K562 (cell line): ENCODE results near the gene LYVE1. TPM values are rescaled to one million over a fixed set of nuclear protein-coding genes. Genes with fewer than 3 reads are reported as not detected.
A peak's percentile ranks its signal among the peaks of the same experiment; 100 is the strongest.

ENCODE experiments used
- ATAC-seq: fragments of 200-7000 bp; cut with Tn5 transposase; 3 replicates; pipeline ENCODE4 v1.9.1; 2020; ENCODE audit warnings: moderate library complexity
- BruUV-seq: library from RNA; stranded (reverse); fragments of 400-500 nt; replicated peaks from 2 replicates; lab custom pipeline; 2021; lab: Mats Ljungman, UMichigan
- CTCF ChIA-PET: fragments of 300-600 bp; formaldehyde crosslinking; extraction: SDS; loops from one replicate; lab custom pipeline; 2021; ENCODE audit warnings: low intra/inter-chr PET ratio; lab: Yijun Ruan, JAX
- POLR2A ChIA-PET: fragments of 300-600, 350-650 bp; sonication (Branson Sonifier 250); formaldehyde crosslinking; extraction: SDS; loops from one replicate; lab custom pipeline; 2021; ENCODE audit warnings: antibody characterized with exemption, inconsistent platforms; lab: Yijun Ruan, JAX
- DNase-seq, 4 experiments: peaks; one replicate each; pipeline versions ENCODE4 v3.0.0 to v3.0.0-alpha.2; 2011 to 2018; ENCODE audit warnings: low spot score in 3 of 4, mixed read lengths in 3 of 4; ENCODE audit errors: extremely low read depth in 1 of 4
- FAIRE-seq: peaks from 2 replicates; lab custom pipeline; 2011; peaks lifted over from hg19 to GRCh38; lab: Jason Lieb, UNC
- H2AFZ ChIP-seq: 2 replicates; pipeline ENCODE4 v1.6.0; 2011; ENCODE audit warnings: low read depth, low read length, control low read depth, inconsistent platforms
- H3K27ac ChIP-seq: fragments of 200-600 bp; 3 replicates; pipeline ENCODE4 v1.8.0; 2011; ENCODE audit warnings: low read depth, mild to moderate bottlenecking, control low read depth, inconsistent platforms, low read length, moderate library complexity, mixed read lengths; ENCODE audit errors: extremely low read depth
- H3K27me3 ChIP-seq, 2 experiments: fragments of 300-600 bp in 1 of 2; 2 replicates in 1 of 2; 3 replicates in 1 of 2; pipeline versions ENCODE4 v1.6.0 to v1.8.0; 2011; ENCODE audit warnings: inconsistent platforms in 2 of 2, low read length in 2 of 2, mild to moderate bottlenecking in 1 of 2, mixed read lengths in 1 of 2, moderate library complexity in 1 of 2; ENCODE audit not compliant: control insufficient read depth in 2 of 2, insufficient read depth in 2 of 2
- H3K36me3 ChIP-seq: fragments of 300-600 bp; 3 replicates; pipeline ENCODE4 v1.8.0; 2011; ENCODE audit warnings: mild to moderate bottlenecking, low read length, inconsistent platforms; ENCODE audit not compliant: control insufficient read depth, insufficient read depth
- H3K4me1 ChIP-seq, 2 experiments: fragments of 200-600 bp in 1 of 2; replicated peaks in 1 of 2; 2 replicates in 1 of 2; 3 replicates in 1 of 2; pipeline versions ENCODE4 v1.5.1 to v1.8.0; 2011; ENCODE audit warnings: inconsistent platforms in 2 of 2, low read length in 2 of 2, mild to moderate bottlenecking in 1 of 2, mixed read lengths in 1 of 2, moderate library complexity in 1 of 2; ENCODE audit not compliant: control insufficient read depth in 2 of 2, insufficient read depth in 2 of 2
- H3K4me2 ChIP-seq: 2 replicates; pipeline ENCODE4 v1.6.1; 2011; ENCODE audit warnings: low read length, control low read depth, inconsistent platforms, mixed read lengths; ENCODE audit not compliant: insufficient read depth
- H3K4me3 ChIP-seq: fragments of 200-600 bp; sonication (generic), shearing (Covaris generic); 2 replicates; pipeline ENCODE4 v1.5.1; 2016; ENCODE audit warnings: control low read depth, inconsistent platforms
- H3K79me2 ChIP-seq: fragments of 200-600 bp; 3 replicates; pipeline ENCODE4 v1.8.0; 2011; ENCODE audit warnings: low read length, inconsistent platforms; ENCODE audit not compliant: control insufficient read depth, insufficient read depth
- H3K9ac ChIP-seq, 2 experiments: 2 replicates each; pipeline versions ENCODE4 v1.6.0 to v1.6.1; 2011; ENCODE audit warnings: low read depth in 2 of 2, low read length in 2 of 2, control low read depth in 1 of 2, inconsistent platforms in 1 of 2, mild to moderate bottlenecking in 1 of 2, mixed read lengths in 1 of 2; ENCODE audit not compliant: insufficient read depth in 1 of 2
- H3K9me1 ChIP-seq: one replicate; pipeline ENCODE4 v1.6.0; 2011; ENCODE audit warnings: inconsistent platforms, mild to moderate bottlenecking, low read length, moderate library complexity; ENCODE audit not compliant: control insufficient read depth, insufficient read depth
- H3K9me3 ChIP-seq: replicated peaks from 2 replicates; pipeline ENCODE4 v1.5.1; 2011; ENCODE audit warnings: low read depth, low read length, inconsistent platforms; ENCODE audit not compliant: control insufficient read depth, insufficient read depth
- H4K20me1 ChIP-seq: replicated peaks from 2 replicates; pipeline ENCODE4 v1.6.1; 2011; ENCODE audit warnings: low read length, inconsistent platforms, mixed read lengths; ENCODE audit not compliant: control insufficient read depth, insufficient read depth
- CLOCK ChIP-seq: fragments of 250-450 bp; sonication (Bioruptor Pico); IDR thresholded peaks from 2 replicates; pipeline ENCODE4 v1.4.0; 2020; ENCODE audit warnings: mild to moderate bottlenecking, moderate library complexity, borderline replicate concordance
- EP300 ChIP-seq: IDR thresholded peaks from 2 replicates; pipeline ENCODE4 v1.6.1; 2012; ENCODE audit warnings: low read length, improper control_type of control experiment
- HMBOX1 ChIP-seq: sonication (generic); IDR thresholded peaks from 2 replicates; pipeline ENCODE4 v1.6.1; 2016
- MLX ChIP-seq, 2 experiments: fragments of 450-650 bp in 1 of 2; sonication (generic) in 1 of 2; formaldehyde crosslinking; conservative IDR thresholded peaks; 2 replicates each; pipeline versions ENCODE4 v1.4.0 to v1.8.1; 2020 to 2022; ENCODE audit warnings: mild to moderate bottlenecking in 1 of 2, missing genetic modification reagents in 1 of 2
- SOX6 ChIP-seq: fragments of 450-650 bp; IDR thresholded peaks from 2 replicates; pipeline ENCODE4 v1.6.1; 2014; ENCODE audit warnings: mild to moderate bottlenecking
- WGBS: fragments of 100-300 bp; shearing (Covaris generic); methylation state at CpG from one replicate; pipeline ENCODE4 v1.1.6; 2016; ENCODE audit warnings: low coverage, mixed read lengths; ENCODE audit not compliant: insufficient coverage; ENCODE audit errors: missing lambda C conversion rate; 5-methylcytosine and 5-hydroxymethylcytosine counted together
- in situ Hi-C: fragments of 300-500 bp; cut with MboI; formaldehyde crosslinking; loops from 4 replicates; pipeline ENCODE4 v1.15.0; 2018; ENCODE audit warnings: inconsistent platforms, mixed read lengths
- intact Hi-C: fragments of 100-400 bp; cut with micrococcal nuclease; formaldehyde crosslinking; loops from 2 replicates; pipeline ENCODE4 v1.14.2; 2022
- polyA plus RNA-seq, 8 experiments: library from polyadenylated mRNA; depleted of rRNA in 4 of 8; stranded (reverse) in 5 of 8; unstranded in 3 of 8; fragments of >200 nt; fragmentation: Nextera tagmentation in 2 of 8; fragmentation: Illumina TruSeq in 1 of 8; extraction: Ambion mirVana in 2 of 8; extraction: Trizol in 1 of 8; gene quantifications; 2 replicates each; pipeline versions ENCODE4 v1.2.1 to v1.2.3, GENCODE V29; 2011 to 2014; ENCODE audit warnings: inconsistent platforms in 1 of 8, missing spikeins in 1 of 8
- total RNA-seq, 7 experiments: library from RNA; depleted of rRNA in 6 of 7; stranded (reverse); fragments of >200 nt in 6 of 7; fragmentation: Illumina TruSeq in 2 of 7; extraction: Trizol in 2 of 7; gene quantifications; 2 replicates each; pipeline versions ENCODE4 v1.2.1 to v1.2.3, GENCODE V29; 2011 to 2021; ENCODE audit warnings: low replicate concordance in 1 of 7

Gene LYVE1
- total and polyA plus RNA-seq, 9 of the 15 experiments (the other 6 are each of a cell fraction or from before 2014, with no cell fraction given), result 0.06 to 1.1 (median 0.14) TPM; not detected in 1

GRCh38 chr11:10588904-10589303 is 20.4 kb upstream of the LYVE1 start (continued):
- TF ChIP-seq MLX (CRISPR knock-in tag; conservative IDR thresholded peaks at IDR 0.05), result no peak

GRCh38 chr11:10587995-10588394 is 19.5 kb upstream of the LYVE1 start:
- FAIRE-seq (no peak), ATAC-seq (no peak), DNase-seq (no peak)
- no TSS peak for BruUV-seq
- intact Hi-C loops, result loop anchor here (5.0 kb wide), 1 partner anchor 34 kb away; no protein-coding TSS in a partner anchor
- Histone ChIP-seq H3K4me2 (no peak overlapping the region; the same call in 1 of the 2 replicates), H3K36me3 (no peaks in the 10 kb centered on the region), H2AFZ (0 out of 2 replicates have a peak overlapping the region, but pooled peaks have one; percentile 51), H3K4me1 (peaks cover 11 to 72% of the 10 kb centered on the region in 2 experiments), H3K9me3 (no peaks in the 10 kb centered on the region), H3K9ac (no peak overlapping the region), H3K27me3 (no peaks in the 10 kb centered on the region), H3K79me2 (no peaks in the 10 kb centered on the region), H3K9me1 (no peaks in the 10 kb centered on the region), H3K27ac (no peak overlapping the region), H4K20me1 (no peaks in the 10 kb centered on the region), H3K4me3 (no peak overlapping the region)
- WGBS, result 63% methylated on average over 3 of the region's 3 CpGs
- no peak for TF ChIP-seq CLOCK
- TF ChIP-seq EP300, result no peak
- peak; percentile 51; the same call in 1 of the 2 replicates for TF ChIP-seq HMBOX1
- peak; percentile 45; the same call in 1 of the 2 replicates for TF ChIP-seq SOX6
- ChIA-PET CTCF (no interaction called here), POLR2A (interaction anchor here (1.4 to 2.0 kb wide), 3 partner anchors 8 to 15 kb away, joined by 4 to 6 read pairs (median 4); no protein-coding TSS in a partner anchor)
- in situ Hi-C loops, result no loop called here
